ENCODE results near the gene RIBC1.
"Not testable (repeated sequence)": the region's sequence is repeated elsewhere in the genome, so short reads cannot be mapped to it uniquely, and the experiment has no call there.

The RIBC1 gene

DNA sequence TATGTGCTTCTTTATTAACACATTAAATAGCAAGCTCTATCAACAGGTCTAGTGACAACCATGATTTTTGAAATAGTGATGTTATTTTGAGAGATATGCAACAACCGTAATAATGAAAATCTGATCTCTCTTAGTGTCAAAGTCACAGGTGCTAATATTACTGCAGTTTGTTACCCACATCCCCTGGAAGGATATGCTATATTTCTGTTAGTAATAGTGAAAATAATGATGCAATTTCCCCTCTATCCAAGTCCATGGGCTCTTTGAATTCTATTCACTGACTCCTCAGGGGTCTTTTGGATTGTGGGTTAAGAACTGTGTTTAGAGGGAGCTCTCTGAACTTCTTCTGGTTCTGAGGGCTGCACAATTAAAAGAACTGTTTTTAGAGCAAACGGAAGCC, 14.5 kb downstream of the RIBC1 start:
- no peak for DNase-seq

DNA sequence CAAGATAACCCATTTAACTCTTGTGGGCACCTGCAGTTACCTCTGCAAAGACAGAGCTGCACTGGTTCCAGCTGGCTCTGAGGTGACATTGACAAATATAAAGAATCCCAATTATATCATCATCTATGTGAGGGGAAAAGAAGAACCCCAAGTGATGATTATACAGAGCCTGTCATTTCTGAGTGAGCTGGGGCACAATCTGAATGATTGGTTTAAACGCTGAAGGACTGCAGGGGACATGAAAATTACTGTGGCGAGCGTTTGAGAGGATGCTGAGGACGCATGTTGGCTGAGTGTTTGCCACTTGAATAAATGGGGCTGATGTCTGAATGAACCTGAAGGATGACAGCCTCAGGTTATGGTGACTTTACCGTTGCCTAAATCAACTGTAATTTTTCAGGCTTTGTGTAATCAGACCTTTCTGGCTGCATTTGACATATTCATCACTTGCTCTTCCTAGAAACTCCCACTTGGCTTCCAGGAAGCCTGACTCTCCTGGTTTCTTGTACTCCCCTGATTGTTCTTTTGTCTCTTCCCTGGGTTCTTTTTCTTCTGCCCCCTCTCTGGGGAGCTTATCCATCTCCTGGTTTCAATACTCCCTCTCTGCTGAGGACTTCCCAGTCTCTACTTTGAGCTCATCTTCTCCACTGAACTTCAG, 15.6 kb downstream of the RIBC1 start:
- DNase-seq, result no peak

DNA sequence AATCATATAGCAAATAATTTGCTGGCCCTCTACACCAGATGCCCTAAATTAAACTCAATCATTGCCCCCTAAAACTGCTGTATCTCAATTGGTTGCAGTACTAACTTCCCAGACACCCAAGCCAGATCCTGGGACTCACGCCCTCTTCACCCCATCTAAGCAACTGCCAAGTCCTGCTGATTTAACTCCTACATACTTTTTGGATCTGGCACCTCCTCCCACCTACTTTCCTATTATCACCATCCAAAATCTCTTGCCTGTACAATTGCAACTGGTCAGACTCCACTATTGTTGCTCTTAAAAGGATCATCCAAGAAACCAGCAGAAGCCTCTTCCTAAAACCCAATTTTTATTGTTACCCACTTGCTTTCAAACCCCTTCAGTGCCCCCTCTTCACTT, 16.2 kb downstream of the RIBC1 start:
- DNase-seq, result no peak

DNA sequence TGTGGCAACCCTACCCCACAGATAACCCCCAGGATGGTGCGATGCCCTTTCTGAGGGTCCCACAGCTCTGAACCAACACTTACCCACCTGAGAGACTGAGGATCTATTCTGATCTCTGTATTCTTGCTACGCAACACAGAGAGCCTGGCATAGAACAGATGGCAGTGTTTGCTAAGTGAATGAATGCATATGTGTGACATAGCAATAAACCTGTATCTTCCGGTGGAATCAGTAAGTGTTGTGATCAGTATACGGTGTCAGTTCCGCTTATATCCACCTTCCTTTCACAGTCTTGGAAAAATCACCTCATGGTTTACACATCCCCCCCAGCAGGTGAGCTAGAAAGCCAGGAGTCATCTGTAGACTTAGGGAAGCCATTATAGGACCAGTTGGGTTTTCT, 17.4 kb downstream of the RIBC1 start:
- peak; percentile 65 to 79 for DNase-seq

DNA sequence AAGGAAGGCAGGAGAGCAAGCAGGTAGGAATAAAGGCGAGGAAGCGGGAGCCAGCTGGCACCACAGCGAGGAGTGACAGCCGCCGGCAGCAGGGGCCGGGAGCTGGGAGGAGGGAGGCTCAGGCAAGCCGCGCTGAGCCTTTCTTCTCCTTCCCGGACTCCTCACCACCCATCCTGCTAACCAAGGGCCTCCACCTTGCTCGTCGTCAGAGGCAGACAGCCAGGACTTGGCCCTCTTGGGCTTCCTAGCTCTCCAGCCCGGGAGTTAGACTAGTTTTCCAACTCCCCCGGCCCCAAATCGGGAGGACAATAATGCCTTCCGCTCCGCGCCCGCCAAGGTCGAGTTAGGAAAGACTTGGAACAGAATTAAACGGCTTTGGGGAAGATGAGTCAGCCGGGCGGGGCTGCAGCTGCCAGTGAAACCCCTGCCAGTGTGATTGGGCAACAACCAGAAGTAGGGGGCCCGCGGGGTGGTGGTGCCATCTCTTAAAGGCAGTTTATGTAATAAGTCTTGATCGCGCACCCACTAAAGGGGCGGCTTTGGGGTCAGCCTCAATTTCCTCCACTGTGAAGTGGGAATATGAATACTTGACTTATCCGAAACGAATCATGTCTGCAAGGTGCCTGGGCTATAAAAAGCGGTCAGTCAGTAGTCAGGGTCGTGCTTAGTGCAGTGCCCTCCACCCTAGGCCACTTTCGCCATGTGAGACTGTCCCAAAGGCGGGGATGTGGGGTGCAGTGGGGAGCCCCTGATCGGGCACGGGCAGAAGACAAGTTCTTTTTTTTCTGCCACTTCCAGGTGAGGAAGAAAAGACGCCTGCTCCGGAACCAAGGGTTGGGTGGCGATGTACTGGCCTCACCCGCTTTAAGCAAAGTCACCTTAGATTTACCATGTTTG, 18.2 kb downstream of the RIBC1 start:
- peak; percentile 58 to 75 for DNase-seq

DNA sequence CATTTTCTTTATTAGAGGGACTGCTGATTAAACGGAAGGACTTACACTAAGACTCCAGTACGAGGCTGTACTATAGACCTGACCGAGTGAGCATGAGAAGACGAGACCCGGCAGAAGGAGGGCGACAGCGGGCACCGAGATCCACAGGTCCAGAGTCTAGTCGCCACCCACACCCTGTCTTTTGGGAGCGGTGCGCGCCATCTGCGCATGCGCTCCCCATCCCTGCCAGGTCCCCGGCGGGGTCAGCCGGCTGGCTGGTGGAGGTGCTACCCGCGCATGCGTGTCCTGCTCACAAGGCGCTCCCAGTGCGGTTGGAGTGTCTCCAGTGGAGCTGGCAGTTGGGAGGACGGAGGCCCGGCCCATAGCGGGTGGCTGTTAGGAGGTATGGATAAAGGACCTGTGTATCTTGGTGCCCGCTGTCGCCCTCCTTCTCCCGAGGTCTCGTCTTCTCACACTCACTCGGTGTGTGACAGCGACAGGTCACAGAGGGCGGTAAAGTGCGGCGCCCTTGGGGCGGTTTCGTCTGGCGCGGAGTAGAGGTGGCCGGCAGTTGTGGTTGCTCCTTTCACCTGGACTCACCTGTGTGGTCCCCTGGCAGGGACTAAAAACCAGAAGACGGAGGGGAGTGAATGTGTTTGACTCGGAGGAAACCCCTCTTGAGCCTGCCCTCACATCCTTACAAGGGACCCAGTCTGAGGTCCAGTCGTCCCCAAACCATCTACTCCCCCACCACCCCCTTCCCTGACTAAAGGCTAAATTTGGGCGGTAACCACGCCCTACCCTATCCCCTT, 19.1 kb downstream of the RIBC1 start:
- DNase-seq, result peak; percentile 96 to 98

DNA sequence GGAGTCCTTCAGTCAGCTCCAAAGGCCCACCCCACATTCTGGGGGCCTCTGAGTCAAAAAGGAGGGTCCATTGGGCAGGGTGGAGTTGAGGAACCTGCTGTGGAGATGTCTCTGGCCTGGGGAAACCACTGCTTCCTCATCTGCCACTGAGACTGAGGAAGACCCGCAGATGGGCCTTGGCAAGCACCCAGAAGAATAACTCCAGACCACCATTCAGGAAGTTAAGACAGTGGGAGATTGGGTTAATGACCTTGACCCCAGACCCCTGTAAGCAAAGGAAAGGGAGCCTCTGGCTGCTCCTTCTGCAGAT, 19.6 kb downstream of the RIBC1 start:
- DNase-seq, result no peak

DNA sequence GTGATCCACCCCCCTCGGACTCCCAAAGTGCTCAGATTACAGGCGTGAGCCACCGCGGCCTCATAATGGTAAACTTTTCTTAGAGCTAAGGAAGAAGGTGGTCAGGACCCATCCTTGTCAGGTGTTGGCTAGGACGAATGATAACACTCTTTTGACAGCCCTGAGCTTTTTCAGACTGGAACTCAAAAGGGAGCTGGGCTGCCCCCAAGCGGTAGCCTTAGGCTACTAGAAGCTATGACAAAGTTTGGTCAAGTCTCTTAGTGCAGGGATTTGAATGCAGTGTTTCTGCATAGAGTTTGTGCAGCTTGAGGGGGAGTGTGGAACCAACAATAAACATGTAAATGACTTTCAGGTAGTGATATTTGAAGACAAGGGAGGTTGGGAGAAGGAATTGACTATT, 23.3 kb downstream of the RIBC1 start:
- peak; percentile 44 to 75 for DNase-seq

DNA sequence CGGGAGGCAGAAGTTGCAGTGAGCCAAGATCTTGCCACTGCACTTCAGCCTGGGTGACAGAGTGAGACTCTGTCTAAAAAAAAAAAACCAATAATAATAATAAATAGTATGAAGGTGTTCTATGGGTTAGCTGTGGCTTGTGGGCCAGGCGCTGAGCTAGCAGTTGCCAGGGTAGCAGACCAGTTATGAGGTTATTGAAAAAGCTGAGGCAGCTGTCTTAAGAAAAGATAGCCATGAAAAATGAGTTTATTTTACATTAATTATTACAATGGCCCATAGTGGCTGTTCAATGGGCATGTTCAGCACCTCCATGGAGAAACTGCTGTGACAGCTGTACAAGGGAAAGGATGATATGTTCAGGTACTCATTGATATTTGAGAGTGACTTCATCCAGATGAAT, 24.8 kb downstream of the RIBC1 start:
- no peak for DNase-seq

DNA sequence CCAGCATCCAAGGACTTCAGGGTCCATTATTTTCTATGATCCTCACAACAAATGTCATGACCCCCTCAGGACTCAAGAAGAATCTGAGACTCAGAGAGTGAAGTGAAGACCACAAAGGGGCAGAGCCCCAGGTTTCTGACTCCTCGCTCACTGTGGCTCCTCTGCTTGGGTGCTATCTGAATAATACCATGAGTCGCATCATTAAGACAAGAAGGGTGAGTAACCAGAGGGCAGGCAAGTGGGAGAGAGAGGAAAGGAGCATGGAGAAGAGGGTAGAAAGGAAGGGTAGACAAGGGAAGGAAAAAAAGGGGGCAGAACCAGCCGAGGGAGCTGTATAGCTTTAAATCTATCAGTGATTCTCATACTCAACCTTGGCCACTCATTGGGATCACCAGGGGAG, 27.0 kb downstream of the RIBC1 start:
- no peak for DNase-seq

DNA sequence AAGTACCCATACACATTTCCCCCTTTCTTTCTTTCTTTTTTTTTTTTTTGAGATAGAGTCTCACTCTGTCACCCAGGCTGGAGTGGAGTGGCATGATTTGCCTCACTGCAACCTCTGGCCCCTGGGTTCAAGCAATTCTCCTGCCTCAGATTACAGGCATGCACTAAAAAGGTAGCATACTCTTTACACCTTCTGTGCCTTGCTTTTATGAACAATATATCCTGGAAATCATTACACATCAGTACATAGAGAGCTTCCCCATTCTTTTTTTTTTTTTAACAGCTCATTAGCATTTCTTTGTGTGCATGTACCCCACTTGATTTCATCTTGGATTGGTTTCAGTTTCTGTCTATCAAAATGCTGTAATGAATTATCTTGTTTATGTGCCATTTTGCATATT, 30.1 kb downstream of the RIBC1 start:
- no peak for DNase-seq

DNA sequence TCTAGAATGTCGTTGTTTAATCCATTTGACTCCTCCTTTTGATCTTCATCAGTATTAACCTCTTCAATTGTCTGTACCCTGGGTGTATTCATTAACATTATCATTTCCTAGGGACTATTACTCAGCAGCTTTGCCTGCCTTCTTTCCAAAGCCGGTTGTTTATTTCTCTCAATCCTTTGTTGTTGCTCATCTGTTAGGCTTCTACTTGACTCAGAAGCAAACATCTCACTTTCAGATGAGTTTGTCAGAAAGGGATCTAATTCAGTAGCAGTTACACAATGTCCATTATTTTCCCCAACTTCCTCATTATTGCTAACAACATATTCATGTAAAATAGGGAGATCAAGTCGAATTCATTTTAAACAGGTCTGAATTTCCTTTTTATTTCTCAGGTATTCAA, 33.6 kb downstream of the RIBC1 start:
- no peak for DNase-seq

DNA sequence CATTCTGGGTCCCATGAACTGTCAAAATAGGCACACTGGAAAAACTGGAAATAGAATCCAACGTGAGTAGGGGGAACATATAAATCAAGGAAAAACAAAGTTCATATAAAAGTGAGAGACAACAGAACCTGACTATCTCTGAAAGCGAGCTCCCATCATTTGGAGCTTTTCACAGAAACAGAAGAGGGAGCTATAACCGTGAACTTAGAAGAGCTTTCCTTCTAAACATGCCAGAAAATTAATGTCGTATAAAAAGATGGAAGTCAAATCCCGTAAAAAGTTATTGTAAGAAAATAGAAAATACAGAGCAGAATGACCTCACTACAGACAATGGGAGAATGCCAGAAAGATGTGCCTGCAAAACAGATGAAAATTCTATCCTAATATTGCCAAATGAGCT, 35.4 kb downstream of the RIBC1 start:
- no peak for DNase-seq

DNA sequence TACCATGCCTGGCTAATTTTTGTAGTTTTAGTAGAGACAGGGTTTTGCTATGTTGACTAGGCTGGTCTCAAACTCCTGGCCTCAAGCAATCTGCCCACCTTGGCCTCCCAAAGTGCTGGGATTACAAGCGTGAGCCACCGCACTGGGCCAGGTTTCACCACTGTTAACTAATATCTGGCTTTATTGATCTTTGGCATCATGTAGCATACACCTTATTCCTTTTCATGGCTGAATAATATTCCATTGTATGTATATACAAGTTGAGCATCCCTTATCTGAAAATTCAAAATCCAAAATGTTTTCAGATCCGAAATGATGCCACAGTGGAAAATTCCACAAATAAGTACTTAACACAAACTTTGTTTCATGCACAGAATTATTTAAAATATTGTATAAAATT, 46.0 kb downstream of the RIBC1 start:
- not testable (repeated sequence) for DNase-seq

DNA sequence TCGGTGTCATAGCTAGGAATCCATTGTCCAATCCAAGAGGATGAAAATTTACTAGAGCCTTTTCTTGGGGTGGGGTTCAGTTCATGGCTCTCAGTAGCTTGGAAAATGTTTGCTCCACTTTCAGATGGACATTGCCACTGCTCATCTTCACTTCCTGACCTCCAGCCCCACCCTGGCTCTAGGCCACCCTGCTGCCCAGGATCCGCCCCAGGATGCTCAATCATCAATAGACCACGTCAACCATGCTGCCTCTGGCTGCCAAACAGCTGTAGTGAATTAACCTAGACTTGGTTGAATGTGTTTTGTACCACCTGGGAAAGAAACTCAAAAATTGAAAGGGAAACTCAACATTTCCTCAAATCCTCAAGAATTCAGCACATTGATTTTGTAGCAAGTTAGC, 48.7 kb downstream of the RIBC1 start:
- no peak for DNase-seq

DNA sequence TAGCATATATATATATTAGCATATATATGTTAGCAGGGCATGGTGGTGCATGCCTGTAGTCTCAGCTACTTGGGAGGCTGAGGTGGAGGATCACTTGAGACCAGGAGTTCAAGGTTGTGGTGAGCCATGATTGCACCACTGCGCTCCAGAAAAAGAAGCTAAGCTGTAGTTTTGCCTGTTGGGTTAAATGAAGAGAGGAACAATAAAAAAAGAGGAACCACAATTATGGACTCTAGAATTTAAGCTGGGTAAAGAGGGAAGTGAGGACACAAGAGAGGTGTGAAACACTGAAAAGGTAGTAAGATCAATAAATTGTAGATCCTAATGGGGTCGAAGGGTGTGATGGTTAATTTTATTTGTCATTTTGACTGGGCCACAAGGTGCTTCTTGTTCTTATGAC, 52.0 kb downstream of the RIBC1 start:
- DNase-seq, result no peak

DNA sequence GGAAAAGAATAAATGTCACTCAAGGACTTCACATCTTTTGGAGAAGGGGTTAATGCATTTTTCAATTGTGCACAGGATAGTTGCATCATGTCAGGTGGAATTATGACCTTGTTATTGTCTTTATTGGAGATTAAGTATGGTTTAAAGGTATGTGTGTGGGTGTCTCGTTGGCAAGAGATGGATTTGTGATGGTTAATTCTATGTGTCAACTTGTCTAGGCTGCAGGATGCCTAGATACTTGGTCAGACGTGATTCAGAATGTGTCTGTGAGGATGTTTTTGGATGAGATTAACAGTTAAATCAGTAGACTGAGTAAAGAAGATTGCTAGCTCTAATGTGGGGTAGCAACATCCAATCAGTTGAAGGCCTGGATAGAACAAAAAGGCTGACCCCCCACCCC, 53.7 kb downstream of the RIBC1 start:
- DNase-seq, result no peak

DNA sequence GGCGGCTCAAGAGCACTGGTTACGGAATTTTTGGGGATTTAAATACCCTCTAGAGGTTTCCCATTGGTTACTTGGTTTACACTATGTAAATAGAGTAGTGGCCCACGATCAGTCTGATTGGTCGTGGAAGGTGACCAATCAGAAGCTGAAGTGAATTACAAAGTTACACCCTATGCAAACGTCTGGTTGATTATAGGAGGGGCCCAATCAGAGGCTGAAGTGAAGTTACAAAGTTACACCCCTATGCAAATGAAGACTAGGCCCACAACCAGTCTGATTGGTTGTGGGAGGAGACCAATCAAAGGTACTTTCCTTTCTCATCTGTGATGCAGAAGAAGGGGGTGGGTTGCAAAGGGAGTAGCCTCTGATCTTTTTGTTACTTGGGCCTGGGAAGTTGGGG, 56.6 kb downstream of the RIBC1 start:
- DNase-seq, result no peak

Measured in SHP77 (cell line).